ENCODE data around the gene COL18A1. TPM values are rescaled to one million over a fixed set of nuclear protein-coding genes. Genes with fewer than 3 reads are reported as not detected.

The COL18A1 gene
- total and polyA plus RNA-seq, 11 donors = 31.7 to 109 (median 59.0) TPM

DNA sequence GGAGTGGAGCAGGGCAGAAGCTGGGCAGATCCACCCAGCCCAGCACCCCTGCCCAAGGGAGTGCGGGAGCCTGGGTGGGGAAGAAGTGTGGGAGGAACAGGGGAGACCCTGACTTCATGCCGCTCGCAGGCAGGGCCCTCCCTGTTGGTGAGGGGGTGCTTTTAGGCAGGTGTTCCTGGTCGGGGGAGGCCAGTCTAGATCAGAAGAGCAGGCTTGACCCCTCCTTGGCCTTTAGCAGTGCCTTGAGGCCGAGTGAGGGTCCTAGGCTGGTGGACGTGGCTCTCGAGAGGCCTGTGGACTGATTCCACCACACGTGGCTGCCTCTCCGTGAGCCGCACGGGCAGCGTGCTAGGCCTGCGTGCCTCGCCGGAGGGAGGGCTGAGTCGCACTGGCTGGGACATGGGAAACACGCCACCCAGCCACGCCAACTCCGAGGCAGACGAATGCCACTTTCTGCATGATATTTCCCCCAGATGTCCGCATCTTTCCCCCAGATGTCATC lies 19.4 kb upstream of the COL18A1 start:
- Histone ChIP-seq H3K9me3 (no peaks in the 10 kb centered on the region), H3K27me3 (no peaks in the 10 kb centered on the region), H3K36me3 (no peaks in the 10 kb centered on the region), H3K27ac (no peak overlapping the region), H3K4me1 (peaks cover 0 to 21% (median 17%) of the 10 kb centered on the region in 12 donors), H3K4me3 (no peak overlapping the region)
- DNase-seq (peak; percentile 5 to 36 (median 17)), ATAC-seq (no peak)
- TF ChIP-seq, protein P1, sequence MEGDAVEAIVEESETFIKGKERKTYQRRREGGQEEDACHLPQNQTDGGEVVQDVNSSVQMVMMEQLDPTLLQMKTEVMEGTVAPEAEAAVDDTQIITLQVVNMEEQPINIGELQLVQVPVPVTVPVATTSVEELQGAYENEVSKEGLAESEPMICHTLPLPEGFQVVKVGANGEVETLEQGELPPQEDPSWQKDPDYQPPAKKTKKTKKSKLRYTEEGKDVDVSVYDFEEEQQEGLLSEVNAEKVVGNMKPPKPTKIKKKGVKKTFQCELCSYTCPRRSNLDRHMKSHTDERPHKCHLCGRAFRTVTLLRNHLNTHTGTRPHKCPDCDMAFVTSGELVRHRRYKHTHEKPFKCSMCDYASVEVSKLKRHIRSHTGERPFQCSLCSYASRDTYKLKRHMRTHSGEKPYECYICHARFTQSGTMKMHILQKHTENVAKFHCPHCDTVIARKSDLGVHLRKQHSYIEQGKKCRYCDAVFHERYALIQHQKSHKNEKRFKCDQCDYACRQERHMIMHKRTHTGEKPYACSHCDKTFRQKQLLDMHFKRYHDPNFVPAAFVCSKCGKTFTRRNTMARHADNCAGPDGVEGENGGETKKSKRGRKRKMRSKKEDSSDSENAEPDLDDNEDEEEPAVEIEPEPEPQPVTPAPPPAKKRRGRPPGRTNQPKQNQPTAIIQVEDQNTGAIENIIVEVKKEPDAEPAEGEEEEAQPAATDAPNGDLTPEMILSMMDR (IDR thresholded peaks at IDR 0.05) = no peak
- TF ChIP-seq POLR2A (IDR thresholded peaks at IDR 0.05) = no peak
- intact Hi-C loops (cut with DNase I) = loop anchor here in 7 of 10 donors (2.0 to 10.0 kb wide), 4 partner anchors 49 to 93 kb away; no protein-coding TSS in a partner anchor
- 94 to 96% (median 95%) methylated on average over 20 to 21 of the region's 21 CpGs for WGBS, 4 donors

DNA sequence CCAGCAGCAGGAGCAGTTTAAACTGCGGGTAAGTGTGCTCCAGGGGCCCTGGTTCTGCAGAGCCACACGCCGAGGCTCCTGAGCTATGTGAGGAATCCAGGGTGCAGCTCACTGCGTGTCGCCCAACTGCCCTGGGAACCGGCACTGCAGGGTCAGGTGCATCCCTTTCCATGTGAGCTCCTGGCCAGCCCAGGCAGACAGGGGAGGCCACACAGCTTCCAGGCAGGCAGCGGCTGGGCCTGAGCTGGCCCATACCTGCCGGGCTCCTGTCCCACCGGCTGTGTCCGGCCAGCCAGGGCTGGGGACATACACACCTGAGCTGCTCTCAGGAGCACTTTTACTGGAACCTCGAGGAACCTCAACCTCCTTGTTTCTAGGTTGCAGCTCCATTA lies 18.6 kb upstream of the COL18A1 start:
- no peak for ATAC-seq
- no peak for TF ChIP-seq POLR2A (IDR thresholded peaks at IDR 0.05)
- TF ChIP-seq, protein P1 (IDR thresholded peaks at IDR 0.05) = no peak
- intact Hi-C loops (cut with DNase I) = loop anchor here in 7 of 10 donors (2.0 to 10.0 kb wide), 4 partner anchors 48 to 94 kb away; no protein-coding TSS in a partner anchor
- Histone ChIP-seq H3K4me1 (peaks cover 0 to 21% (median 17%) of the 10 kb centered on the region in 12 donors), H3K36me3 (no peaks in the 10 kb centered on the region), H3K4me3 (no peak overlapping the region), H3K27ac (peak overlapping the region in 4 of 12 donors; percentile 5 to 52 (median 20)), H3K27me3 (no peaks in the 10 kb centered on the region), H3K9me3 (no peaks in the 10 kb centered on the region)
- WGBS, 4 donors = 69 to 95% (median 72%) methylated on average over 4 to 11 of the region's 11 CpGs
- peak; percentile 3 to 50 (median 13) for DNase-seq

DNA sequence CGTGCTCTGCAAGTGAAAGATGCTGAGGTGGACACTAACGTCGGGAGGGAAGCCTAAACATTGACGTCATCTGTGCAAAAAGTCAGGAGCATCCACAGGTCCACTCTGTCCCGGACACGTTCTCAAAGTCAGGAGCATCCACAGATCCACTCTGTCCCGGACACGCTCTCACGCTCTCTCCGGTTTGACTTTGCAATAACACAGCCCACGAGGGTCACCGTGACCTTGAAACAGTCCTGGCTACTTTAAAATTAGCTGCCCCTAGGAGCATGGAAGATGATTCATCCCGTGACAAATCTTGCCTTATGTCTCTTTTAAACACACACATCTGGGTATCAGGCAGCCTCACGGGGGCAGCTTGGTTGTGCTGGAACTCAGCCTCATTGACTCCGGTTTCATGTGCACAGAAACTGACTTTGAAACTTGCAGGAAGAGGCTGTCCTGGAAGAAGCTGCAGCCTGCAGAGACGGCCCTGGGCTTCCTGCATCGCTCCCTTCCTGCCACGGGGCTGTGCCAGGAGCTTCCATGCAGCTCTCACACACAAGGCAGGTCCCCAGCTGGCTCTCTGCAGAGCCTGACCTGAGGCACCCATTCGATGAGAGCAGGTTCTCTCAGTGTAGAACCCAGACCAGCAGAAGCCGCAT lies 18.1 kb upstream of the COL18A1 start:
- Histone ChIP-seq H3K9me3 (no peaks in the 10 kb centered on the region), H3K4me3 (no peak overlapping the region), H3K36me3 (no peaks in the 10 kb centered on the region), H3K4me1 (peaks cover 0 to 21% (median 17%) of the 10 kb centered on the region in 12 donors), H3K27ac (peak overlapping the region in 9 of 12 donors; percentile 5 to 56 (median 34)), H3K27me3 (no peaks in the 10 kb centered on the region)
- ATAC-seq (peak; percentile 48 to 73 (median 68)), DNase-seq (peak; percentile 36 to 70 (median 58))
- WGBS, 4 donors = 25 to 36% (median 26%) methylated on average over 20 of the region's 20 CpGs
- no peak for TF ChIP-seq POLR2A (IDR thresholded peaks at IDR 0.05)
- TF ChIP-seq, protein P1 (IDR thresholded peaks at IDR 0.05) = peak in 10 of 12 donors; percentile 15 to 52 (median 39)
- intact Hi-C loops (cut with DNase I) = loop anchor here in 7 of 10 donors (1.0 to 10.0 kb wide), 5 partner anchors 48 to 95 kb away; no protein-coding TSS in a partner anchor

DNA sequence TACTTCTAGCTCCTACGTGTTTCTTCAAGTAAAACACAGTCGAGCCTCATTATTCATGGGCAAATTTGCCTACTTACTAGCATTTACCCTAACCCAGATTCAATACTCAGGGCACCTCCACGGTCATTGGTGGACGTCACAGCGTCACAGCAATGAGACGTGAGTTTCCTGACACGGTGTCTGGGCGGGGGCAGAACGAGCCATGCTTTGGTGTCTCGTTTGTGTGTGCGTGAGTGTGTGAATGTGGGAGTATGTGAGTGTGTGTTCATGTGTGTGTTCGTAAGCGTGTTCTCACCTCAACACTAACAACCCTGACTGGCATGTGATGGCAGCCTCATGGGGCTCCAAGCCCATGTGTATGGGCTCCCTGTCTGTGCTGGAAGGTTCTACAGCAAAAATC lies 17.5 kb upstream of the COL18A1 start:
- no peaks in the 10 kb centered on the region for H3K36me3 ChIP-seq
- intact Hi-C loops (cut with DNase I) = loop anchor here in 7 of 10 donors (1.0 to 10.0 kb wide), 5 partner anchors 47 to 95 kb away; no protein-coding TSS in a partner anchor
- no peaks in the 10 kb centered on the region for H3K9me3 ChIP-seq
- no peaks in the 10 kb centered on the region for H3K27me3 ChIP-seq
- peak in 3 of 5 donors; percentile 11 to 15 (median 13) for DNase-seq
- 76 to 86% (median 81%) methylated on average over 13 of the region's 13 CpGs for WGBS, 4 donors
- no peak overlapping the region for H3K4me3 ChIP-seq
- ATAC-seq = no peak
- peak overlapping the region in 10 of 12 donors; percentile 20 to 60 (median 38) for H3K27ac ChIP-seq
- TF ChIP-seq, protein P1 (IDR thresholded peaks at IDR 0.05) = no peak
- TF ChIP-seq POLR2A (IDR thresholded peaks at IDR 0.05) = no peak
- H3K4me1 ChIP-seq = peaks cover 0 to 21% (median 17%) of the 10 kb centered on the region in 12 donors
